HepG2 (cell line): ENCODE data around the gene HDDC3. TPM values are rescaled to one million over a fixed set of nuclear protein-coding genes. Genes with fewer than 3 reads are reported as not detected.

Source experiments
- CREB1 ChIP-seq, 2 experiments: fragments of 450-650 bp in 1 of 2; IDR thresholded peaks; 2 replicates each; pipeline ENCODE4 v1.6.1; 2016 to 2017; ENCODE audit warnings: control low read depth in 1 of 2, mild to moderate bottlenecking in 1 of 2, missing compliant biosample characterization in 1 of 2, missing genetic modification characterization in 1 of 2
- CSRNP2 ChIP-seq: sonication (generic); formaldehyde crosslinking; conservative IDR thresholded peaks from 2 replicates; pipeline ENCODE4 v1.8.0; 2022; ENCODE audit warnings: low read depth, missing genetic modification reagents
- HHEX ChIP-seq: IDR thresholded peaks from 2 replicates; pipeline ENCODE4 v1.6.1; 2016; ENCODE audit warnings: control low read depth
- HINFP ChIP-seq: sonication (generic); formaldehyde crosslinking; IDR thresholded peaks from 2 replicates; pipeline ENCODE4 v1.4.0; 2020; ENCODE audit warnings: low read depth, mild to moderate bottlenecking, missing genetic modification reagents
- KAT2B ChIP-seq: fragments of 150-350 bp; IDR thresholded peaks from 2 replicates; pipeline ENCODE4 v1.6.1; 2014; ENCODE audit warnings: low read depth, low read length, borderline replicate concordance
- PRDM15 ChIP-seq: sonication (generic); formaldehyde crosslinking; IDR thresholded peaks from 2 replicates; pipeline ENCODE4 v1.4.0; 2020; ENCODE audit warnings: missing genetic modification reagents
- ZNF234 ChIP-seq: sonication (generic); formaldehyde crosslinking; conservative IDR thresholded peaks from 2 replicates; pipeline ENCODE4 v1.5.1; 2020; ENCODE audit warnings: mild to moderate bottlenecking, missing genetic modification reagents
- ZNF256 ChIP-seq: sonication (generic); formaldehyde crosslinking; conservative IDR thresholded peaks from 2 replicates; pipeline ENCODE4 v1.4.0; 2020; ENCODE audit warnings: missing genetic modification reagents
- ZNF326 ChIP-seq: sonication (generic); formaldehyde crosslinking; IDR thresholded peaks from 2 replicates; pipeline ENCODE4 v1.4.0; 2020; ENCODE audit warnings: missing genetic modification reagents, borderline replicate concordance
- polyA plus RNA-seq, 8 experiments: library from polyadenylated mRNA; depleted of rRNA in 3 of 8; stranded (reverse) in 7 of 8; unstranded in 1 of 8; fragments of >200 nt; fragmentation: Illumina TruSeq in 4 of 8; extraction: Trizol in 4 of 8; gene quantifications; 2 replicates each; pipeline versions ENCODE4 v1.2.1 to v1.2.3, GENCODE V29; 2011 to 2016; ENCODE audit warnings: low read depth in 4 of 8, missing spikeins in 1 of 8, mixed read lengths in 1 of 8; ENCODE audit not compliant: insufficient read depth in 1 of 8
- total RNA-seq, 5 experiments: library from RNA; depleted of rRNA; stranded (reverse); fragments of >200 nt; fragmentation: Illumina TruSeq; extraction: Trizol; gene quantifications; 2 replicates each; pipeline ENCODE4 v1.2.3, GENCODE V29; 2016; ENCODE audit warnings: low read depth in 1 of 5
- TF ChIP-seq, protein P1 (sequence below): sonication (generic); formaldehyde crosslinking; IDR thresholded peaks from 2 replicates; pipeline ENCODE4 v1.4.0; 2020; ENCODE audit warnings: mild to moderate bottlenecking, missing genetic modification reagents
- TF ChIP-seq, protein P2 (sequence below): IDR thresholded peaks from 2 replicates; pipeline ENCODE4 v1.4.0; 2020; ENCODE audit warnings: mild to moderate bottlenecking, missing genetic modification reagents

Gene HDDC3
- total and polyA plus RNA-seq, 2 of the 13 experiments (the other 11 are each of a cell fraction or from before 2014, with no cell fraction given): 18.7 to 28.3 TPM

DNA sequence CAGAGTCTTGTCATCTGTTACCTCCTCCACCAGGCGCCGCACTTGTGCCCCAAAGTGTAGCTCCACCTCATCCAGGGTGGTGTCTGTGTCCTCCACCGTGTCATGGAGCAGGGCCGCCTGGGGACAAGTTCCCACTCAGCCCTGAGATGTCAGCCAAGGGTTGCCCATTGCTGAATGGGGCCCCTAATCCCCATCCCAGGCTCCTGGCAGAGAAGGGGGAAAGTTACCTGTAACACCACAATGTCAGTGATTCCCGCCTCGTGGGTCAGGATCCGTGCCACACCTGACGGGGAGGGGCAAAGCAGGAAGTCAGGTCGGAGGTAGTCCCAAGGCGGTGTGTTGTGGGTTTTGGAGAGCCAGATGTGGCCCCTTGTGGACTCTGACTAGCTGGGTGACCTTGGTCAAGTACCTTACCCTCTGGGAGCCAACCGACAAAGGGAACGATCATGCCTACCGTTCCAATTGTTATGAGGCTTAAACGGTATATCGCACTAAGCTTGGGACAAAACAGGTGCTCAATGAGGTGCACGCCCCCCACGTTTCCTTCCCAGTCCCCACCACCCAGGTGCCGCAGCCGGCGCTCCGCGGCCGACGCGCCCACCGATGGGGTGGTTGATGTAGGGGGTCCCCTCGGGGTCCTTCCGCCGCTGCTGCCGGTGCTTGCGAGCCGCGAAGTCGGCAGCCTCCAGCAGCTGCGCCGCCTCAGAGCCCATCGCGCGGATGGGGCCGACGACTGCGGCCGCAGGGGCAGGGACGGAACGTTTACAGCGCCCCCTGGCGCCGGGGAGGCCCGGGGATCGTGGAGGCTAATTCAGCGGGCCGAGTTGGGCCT lies at the start of gene HDDC3 (continued):
- no peak for TF ChIP-seq ZNF326 (CRISPR knock-in tag)
- TF ChIP-seq KAT2B: no peak
- TF ChIP-seq, protein P1, sequence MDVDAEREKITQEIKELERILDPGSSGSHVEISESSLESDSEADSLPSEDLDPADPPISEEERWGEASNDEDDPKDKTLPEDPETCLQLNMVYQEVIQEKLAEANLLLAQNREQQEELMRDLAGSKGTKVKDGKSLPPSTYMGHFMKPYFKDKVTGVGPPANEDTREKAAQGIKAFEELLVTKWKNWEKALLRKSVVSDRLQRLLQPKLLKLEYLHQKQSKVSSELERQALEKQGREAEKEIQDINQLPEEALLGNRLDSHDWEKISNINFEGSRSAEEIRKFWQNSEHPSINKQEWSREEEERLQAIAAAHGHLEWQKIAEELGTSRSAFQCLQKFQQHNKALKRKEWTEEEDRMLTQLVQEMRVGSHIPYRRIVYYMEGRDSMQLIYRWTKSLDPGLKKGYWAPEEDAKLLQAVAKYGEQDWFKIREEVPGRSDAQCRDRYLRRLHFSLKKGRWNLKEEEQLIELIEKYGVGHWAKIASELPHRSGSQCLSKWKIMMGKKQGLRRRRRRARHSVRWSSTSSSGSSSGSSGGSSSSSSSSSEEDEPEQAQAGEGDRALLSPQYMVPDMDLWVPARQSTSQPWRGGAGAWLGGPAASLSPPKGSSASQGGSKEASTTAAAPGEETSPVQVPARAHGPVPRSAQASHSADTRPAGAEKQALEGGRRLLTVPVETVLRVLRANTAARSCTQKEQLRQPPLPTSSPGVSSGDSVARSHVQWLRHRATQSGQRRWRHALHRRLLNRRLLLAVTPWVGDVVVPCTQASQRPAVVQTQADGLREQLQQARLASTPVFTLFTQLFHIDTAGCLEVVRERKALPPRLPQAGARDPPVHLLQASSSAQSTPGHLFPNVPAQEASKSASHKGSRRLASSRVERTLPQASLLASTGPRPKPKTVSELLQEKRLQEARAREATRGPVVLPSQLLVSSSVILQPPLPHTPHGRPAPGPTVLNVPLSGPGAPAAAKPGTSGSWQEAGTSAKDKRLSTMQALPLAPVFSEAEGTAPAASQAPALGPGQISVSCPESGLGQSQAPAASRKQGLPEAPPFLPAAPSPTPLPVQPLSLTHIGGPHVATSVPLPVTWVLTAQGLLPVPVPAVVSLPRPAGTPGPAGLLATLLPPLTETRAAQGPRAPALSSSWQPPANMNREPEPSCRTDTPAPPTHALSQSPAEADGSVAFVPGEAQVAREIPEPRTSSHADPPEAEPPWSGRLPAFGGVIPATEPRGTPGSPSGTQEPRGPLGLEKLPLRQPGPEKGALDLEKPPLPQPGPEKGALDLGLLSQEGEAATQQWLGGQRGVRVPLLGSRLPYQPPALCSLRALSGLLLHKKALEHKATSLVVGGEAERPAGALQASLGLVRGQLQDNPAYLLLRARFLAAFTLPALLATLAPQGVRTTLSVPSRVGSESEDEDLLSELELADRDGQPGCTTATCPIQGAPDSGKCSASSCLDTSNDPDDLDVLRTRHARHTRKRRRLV: peak; percentile 72; the same call in 1 of the 2 replicates
- no peak for TF ChIP-seq ZNF256 (CRISPR knock-in tag)
- TF ChIP-seq ZNF234 (CRISPR knock-in tag): no peak
- no peak; the same call in 1 of the 2 replicates for TF ChIP-seq HINFP
- peak; percentile 46; the same call in 1 of the 2 replicates for TF ChIP-seq CREB1 (IDR thresholded peaks at IDR 0.05)
- no peak for TF ChIP-seq CREB1 (CRISPR knock-in tag; IDR thresholded peaks at IDR 0.05)
- TF ChIP-seq CSRNP2 (CRISPR knock-in tag): no peak
- no peak for TF ChIP-seq HHEX (CRISPR knock-in tag)
- TF ChIP-seq, protein P2, sequence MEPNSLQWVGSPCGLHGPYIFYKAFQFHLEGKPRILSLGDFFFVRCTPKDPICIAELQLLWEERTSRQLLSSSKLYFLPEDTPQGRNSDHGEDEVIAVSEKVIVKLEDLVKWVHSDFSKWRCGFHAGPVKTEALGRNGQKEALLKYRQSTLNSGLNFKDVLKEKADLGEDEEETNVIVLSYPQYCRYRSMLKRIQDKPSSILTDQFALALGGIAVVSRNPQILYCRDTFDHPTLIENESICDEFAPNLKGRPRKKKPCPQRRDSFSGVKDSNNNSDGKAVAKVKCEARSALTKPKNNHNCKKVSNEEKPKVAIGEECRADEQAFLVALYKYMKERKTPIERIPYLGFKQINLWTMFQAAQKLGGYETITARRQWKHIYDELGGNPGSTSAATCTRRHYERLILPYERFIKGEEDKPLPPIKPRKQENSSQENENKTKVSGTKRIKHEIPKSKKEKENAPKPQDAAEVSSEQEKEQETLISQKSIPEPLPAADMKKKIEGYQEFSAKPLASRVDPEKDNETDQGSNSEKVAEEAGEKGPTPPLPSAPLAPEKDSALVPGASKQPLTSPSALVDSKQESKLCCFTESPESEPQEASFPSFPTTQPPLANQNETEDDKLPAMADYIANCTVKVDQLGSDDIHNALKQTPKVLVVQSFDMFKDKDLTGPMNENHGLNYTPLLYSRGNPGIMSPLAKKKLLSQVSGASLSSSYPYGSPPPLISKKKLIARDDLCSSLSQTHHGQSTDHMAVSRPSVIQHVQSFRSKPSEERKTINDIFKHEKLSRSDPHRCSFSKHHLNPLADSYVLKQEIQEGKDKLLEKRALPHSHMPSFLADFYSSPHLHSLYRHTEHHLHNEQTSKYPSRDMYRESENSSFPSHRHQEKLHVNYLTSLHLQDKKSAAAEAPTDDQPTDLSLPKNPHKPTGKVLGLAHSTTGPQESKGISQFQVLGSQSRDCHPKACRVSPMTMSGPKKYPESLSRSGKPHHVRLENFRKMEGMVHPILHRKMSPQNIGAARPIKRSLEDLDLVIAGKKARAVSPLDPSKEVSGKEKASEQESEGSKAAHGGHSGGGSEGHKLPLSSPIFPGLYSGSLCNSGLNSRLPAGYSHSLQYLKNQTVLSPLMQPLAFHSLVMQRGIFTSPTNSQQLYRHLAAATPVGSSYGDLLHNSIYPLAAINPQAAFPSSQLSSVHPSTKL (CRISPR knock-in tag): peak; percentile 78
- no peak for TF ChIP-seq PRDM15 (CRISPR knock-in tag)
